Transverse colon (tissue), 4 donors: ENCODE data around the gene RELB. TPM values are rescaled to one million over a fixed set of nuclear protein-coding genes. Genes with fewer than 3 reads are reported as not detected.
A peak's percentile ranks its signal among the peaks of the same experiment; 100 is the strongest.

Source experiments
- DNase-seq: peaks from one replicate; pipeline ENCODE4 v3.0.0-alpha.2; 2019
- H3K27ac ChIP-seq, 4 donors: fragments of 200-600 bp; sonication (generic); 2 replicates each; pipeline ENCODE4 v1.5.1; 2016 to 2018; ENCODE audit warnings: inconsistent platforms in 4 of 4
- H3K27me3 ChIP-seq: fragments of 200-600 bp; sonication (generic); 2 replicates; pipeline ENCODE4 v1.5.1; 2017; ENCODE audit warnings: inconsistent platforms
- H3K36me3 ChIP-seq, 4 donors: fragments of 200-600 bp; sonication (generic); 2 replicates each; pipeline ENCODE4 v1.5.1; 2017 to 2019; ENCODE audit warnings: inconsistent platforms in 4 of 4
- H3K4me1 ChIP-seq, 4 donors: fragments of 200-600 bp; sonication (generic); 2 replicates each; pipeline ENCODE4 v1.5.1; 2017 to 2020; ENCODE audit warnings: inconsistent platforms in 4 of 4
- H3K4me3 ChIP-seq, 4 donors: fragments of 200-600 bp; sonication (generic); 1 replicate in 1 of 4; 2 replicates in 3 of 4; pipeline versions ENCODE4 v1.5.1 to v1.6.1; 2017 to 2019; ENCODE audit warnings: inconsistent platforms in 4 of 4
- H3K9me3 ChIP-seq, 2 donors: fragments of 200-600 bp; sonication (generic); 2 replicates each; pipeline ENCODE4 v1.5.1; 2017 to 2019; ENCODE audit warnings: inconsistent platforms in 2 of 2
- EP300 ChIP-seq: sonication (generic); formaldehyde crosslinking; IDR thresholded peaks from one replicate; pipeline ENCODE4 v1.6.1; 2017; ENCODE audit warnings: antibody characterized with exemption, low read depth
- POLR2A ChIP-seq: fragments of 450-650 bp; IDR thresholded peaks from one replicate; pipeline ENCODE4 v1.6.1; 2016; ENCODE audit warnings: antibody characterized with exemption, mild to moderate bottlenecking, moderate library complexity
- POLR2AphosphoS5 ChIP-seq, 3 donors: sonication (generic); formaldehyde crosslinking; IDR thresholded peaks; one replicate each; pipeline ENCODE4 v1.6.1; 2016; ENCODE audit warnings: antibody characterized with exemption in 3 of 3
- WGBS, 2 donors: methylation state at CpG; one replicate each; pipeline ENCODE4 v1.1.5; 2018; ENCODE audit warnings: low coverage in 1 of 2; 5-methylcytosine and 5-hydroxymethylcytosine counted together
- in situ Hi-C, 4 donors: fragments of 200-750 bp; cut with MboI; loops; one replicate each; pipeline versions ENCODE4 v1.15.0 to v1.15.1; 2017; ENCODE audit warnings: low sequenced_read_pairs in 3 of 4, low pct_ligation_motif_present in 1 of 4, low pct_unique_long_range_greater_than_20kb in 1 of 4
- intact Hi-C: fragments of 100-400 bp; cut with DNase I; formaldehyde crosslinking; loops from one replicate; pipeline ENCODE4 v1.15.1; 2023; ENCODE audit warnings: low total_unique reads
- total RNA-seq, 4 donors: library from RNA; depleted of rRNA; stranded (reverse); fragments of >200 nt; gene quantifications; one replicate each; pipeline ENCODE4 v1.1.0, GENCODE V29; 2016
- TF ChIP-seq, protein P1 (sequence below), 5 experiments: fragments of 200-600 bp in 3 of 5; fragments of 450-650 bp in 2 of 5; sonication (generic) in 3 of 5; IDR thresholded peaks; 1 replicate in 2 of 5; 2 replicates in 3 of 5; pipeline ENCODE4 v1.5.1; 2016 to 2017; ENCODE audit warnings: antibody characterized with exemption in 5 of 5, inconsistent platforms in 3 of 5, mild to moderate bottlenecking in 2 of 5, moderate library complexity in 1 of 5

RELB gene
- total RNA-seq, 4 donors from 2014 or later, result 11.9 to 58.4 (median 34.8) TPM

DNA sequence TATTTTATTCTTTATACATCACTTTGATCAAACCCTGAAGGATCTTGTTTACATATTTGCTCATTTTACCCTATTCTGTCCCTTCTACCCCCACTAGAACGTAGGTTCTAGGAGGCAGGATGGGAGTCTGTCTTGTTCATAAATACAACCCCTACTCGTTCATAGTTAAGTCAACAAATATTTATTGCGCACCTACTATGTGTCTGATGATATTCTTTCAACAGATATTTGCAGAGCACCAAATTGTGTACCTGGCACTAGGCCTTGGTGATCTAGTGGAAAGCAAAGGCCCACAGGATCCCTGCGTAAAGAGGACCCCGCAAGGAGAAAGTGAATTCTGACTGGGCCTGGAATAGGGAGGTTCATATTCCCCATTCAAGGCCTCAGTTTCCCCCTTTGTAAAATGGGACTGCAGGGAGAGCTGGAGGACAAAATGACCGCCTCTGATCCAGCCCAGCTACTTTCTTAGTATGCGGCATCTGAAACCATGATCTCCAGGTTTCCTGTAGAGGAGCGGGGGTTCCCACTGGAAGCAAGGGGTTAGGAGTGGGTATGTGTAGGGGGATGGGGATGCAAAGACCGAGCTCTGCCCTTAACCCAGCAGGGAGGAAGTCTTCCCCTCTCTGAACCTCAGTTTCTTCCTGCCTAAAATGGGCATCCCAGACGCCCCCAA, 77.3 kb downstream of the RELB start:
- Histone ChIP-seq H3K4me3 (peak overlapping the region; percentile 59 to 83 (median 76)), H3K36me3 (peaks cover 0 to 3% (median 0%) of the 10 kb centered on the region in 4 donors), H3K9me3 (no peaks in the 10 kb centered on the region), H3K27me3 (no peaks in the 10 kb centered on the region), H3K27ac (peak overlapping the region; percentile 76 to 88 (median 85)), H3K4me1 (peaks cover 7 to 51% (median 39%) of the 10 kb centered on the region in 4 donors)
- in situ Hi-C loops (no loop called here), intact Hi-C loops (loop anchor here (5.0 kb wide), 1 partner anchor 36 kb away; no protein-coding TSS in a partner anchor)
- WGBS, 2 donors, result 61 to 68% methylated on average over 3 to 10 of the region's 10 CpGs
- TF ChIP-seq POLR2AphosphoS5 (IDR thresholded peaks at IDR 0.05), result no peak
- no peak for TF ChIP-seq EP300
- no peak for TF ChIP-seq POLR2A
- TF ChIP-seq, protein P1, sequence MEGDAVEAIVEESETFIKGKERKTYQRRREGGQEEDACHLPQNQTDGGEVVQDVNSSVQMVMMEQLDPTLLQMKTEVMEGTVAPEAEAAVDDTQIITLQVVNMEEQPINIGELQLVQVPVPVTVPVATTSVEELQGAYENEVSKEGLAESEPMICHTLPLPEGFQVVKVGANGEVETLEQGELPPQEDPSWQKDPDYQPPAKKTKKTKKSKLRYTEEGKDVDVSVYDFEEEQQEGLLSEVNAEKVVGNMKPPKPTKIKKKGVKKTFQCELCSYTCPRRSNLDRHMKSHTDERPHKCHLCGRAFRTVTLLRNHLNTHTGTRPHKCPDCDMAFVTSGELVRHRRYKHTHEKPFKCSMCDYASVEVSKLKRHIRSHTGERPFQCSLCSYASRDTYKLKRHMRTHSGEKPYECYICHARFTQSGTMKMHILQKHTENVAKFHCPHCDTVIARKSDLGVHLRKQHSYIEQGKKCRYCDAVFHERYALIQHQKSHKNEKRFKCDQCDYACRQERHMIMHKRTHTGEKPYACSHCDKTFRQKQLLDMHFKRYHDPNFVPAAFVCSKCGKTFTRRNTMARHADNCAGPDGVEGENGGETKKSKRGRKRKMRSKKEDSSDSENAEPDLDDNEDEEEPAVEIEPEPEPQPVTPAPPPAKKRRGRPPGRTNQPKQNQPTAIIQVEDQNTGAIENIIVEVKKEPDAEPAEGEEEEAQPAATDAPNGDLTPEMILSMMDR (IDR thresholded peaks at IDR 0.05), result no peak
- DNase-seq, result no peak

DNA sequence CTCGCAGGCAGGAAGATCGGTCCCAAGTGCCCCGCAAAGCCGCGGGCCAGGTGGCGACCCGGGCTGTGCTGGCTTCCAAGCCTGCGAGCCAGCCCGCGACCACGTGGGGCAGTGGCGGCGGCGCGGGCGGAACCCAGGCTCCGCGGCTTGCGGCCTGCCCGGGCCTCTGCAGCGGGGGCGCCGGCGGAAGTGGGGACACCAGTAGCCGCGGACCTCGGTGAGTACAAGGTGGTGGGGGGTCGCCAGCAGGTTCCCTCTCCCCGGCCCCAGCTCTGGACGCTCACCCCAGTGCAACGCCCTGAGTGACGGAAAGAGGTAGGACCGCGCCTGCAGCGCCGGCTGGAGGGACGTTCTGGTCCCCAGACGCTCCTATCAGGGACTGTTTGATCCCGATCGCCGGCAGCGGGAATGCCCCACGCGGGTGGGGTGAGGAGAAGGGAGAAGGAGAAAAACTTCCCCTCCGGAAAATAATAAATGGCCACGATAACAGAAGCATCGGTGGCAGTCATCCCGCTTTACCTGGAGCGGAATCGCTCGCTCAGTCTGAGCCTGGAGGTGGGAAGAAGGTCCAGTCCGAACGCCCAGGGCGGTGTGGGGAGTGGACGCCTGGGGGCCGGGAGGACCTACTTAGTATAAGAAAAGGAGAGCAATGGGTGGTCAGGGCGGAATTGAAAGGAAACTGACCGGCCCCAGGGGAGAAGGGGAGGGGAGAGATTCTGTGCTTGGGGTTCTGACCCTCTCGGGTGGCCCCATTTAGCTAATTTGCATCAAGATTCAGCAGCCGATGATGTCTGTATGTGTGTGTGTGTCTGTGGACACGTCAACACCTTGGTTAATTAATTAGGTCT, 78.0 kb downstream of the RELB start, which contains the start of gene GEMIN7:
TSS of gene GEMIN7 (plus strand) at position 198 of the 848 bp plus-strand sequence. CDS start 10,855 bp downstream, outside the sequence.
- intact Hi-C loops, result loop anchor here (5.0 kb wide), 1 partner anchor 37 kb away; no protein-coding TSS in a partner anchor
- TF ChIP-seq EP300, result no peak
- peak in 2 of 3 donors; percentile 18 to 49 for TF ChIP-seq POLR2AphosphoS5 (IDR thresholded peaks at IDR 0.05)
- TF ChIP-seq POLR2A, result peak; percentile 53
- TF ChIP-seq, protein P1 (IDR thresholded peaks at IDR 0.05), result peak in 2 of 5 experiments; percentile 9 to 31
- in situ Hi-C loops, result no loop called here
- peak within 1 kb of the TSS; percentile 76 to 88 (median 85) for H3K27ac ChIP-seq
- H3K4me3 ChIP-seq, result peak within 1 kb of the TSS; percentile 59 to 83 (median 76)
- H3K9me3 ChIP-seq, result no peaks in the 10 kb centered on the region
- DNase-seq, result peak; percentile 79
- H3K4me1 ChIP-seq, result peaks cover 7 to 51% (median 39%) of the 10 kb centered on the region in 4 donors
- peaks cover 0 to 3% (median 0%) of the 10 kb centered on the region in 4 donors for H3K36me3 ChIP-seq
- WGBS, 2 donors, result 0% methylated on average over 12 to 35 of the region's 61 CpGs
- H3K27me3 ChIP-seq, result no peaks in the 10 kb centered on the region

DNA sequence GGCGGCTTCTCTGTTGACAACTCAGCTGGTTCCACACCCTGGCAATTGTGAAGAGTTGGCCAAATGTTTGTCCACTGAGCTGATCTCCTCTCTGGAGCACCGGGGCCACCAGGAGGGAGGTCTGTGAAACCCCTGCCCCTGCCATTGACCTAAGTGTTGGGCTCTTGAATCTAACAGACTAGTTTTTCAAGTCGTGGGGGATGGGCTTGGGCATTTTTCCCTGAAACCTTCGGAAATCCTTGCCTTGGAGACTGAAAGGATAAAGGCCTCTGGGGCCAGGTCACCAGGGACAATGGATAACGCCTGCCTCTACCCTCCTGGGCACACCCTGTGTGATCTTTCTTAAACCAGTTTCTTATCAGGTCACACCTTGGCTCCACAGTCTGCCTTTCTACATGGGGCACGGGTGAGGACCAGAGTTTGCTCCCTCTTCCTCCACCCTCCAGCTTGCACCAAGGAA, 78.7 kb downstream of the RELB start:
- peak; percentile 54 for DNase-seq
- 5 to 10% methylated on average over 2 to 6 of the region's 6 CpGs for WGBS, 2 donors
- peak overlapping the region; percentile 59 to 83 (median 76) for H3K4me3 ChIP-seq
- no peak for TF ChIP-seq POLR2AphosphoS5 (IDR thresholded peaks at IDR 0.05)
- no peak for TF ChIP-seq EP300
- TF ChIP-seq, protein P1 (IDR thresholded peaks at IDR 0.05), result no peak
- no peak for TF ChIP-seq POLR2A
- peaks cover 0 to 3% (median 0%) of the 10 kb centered on the region in 4 donors for H3K36me3 ChIP-seq
- in situ Hi-C loops (no loop called here), intact Hi-C loops (loop anchor here (5.0 kb wide), 1 partner anchor 38 kb away; no protein-coding TSS in a partner anchor)
- no peaks in the 10 kb centered on the region for H3K9me3 ChIP-seq
- H3K27ac ChIP-seq, result peak overlapping the region; percentile 76 to 88 (median 85)
- H3K4me1 ChIP-seq, result peaks cover 7 to 44% (median 38%) of the 10 kb centered on the region in 4 donors
- H3K27me3 ChIP-seq, result no peaks in the 10 kb centered on the region

DNA sequence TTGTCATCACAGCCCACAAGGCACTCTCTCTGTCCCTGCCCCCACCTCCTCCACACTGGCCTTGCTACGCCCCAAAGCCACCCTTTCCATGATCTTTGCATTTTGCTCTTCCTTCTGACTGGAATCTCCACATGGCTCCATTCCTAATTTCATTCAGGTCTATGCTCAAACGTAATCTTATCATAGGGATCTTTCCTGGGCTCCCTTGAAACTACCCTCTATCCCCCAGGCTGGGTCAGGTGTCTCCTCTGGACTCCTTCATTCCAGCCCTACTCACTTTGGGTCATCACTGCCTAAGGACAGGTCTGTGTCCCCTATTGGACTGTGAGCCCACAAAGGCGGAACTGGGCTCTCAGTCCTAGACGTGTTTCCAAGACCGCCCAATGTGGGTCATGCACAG, 80.9 kb downstream of the RELB start:
- H3K36me3 ChIP-seq, result peaks cover 0 to 3% (median 0%) of the 10 kb centered on the region in 4 donors
- no peaks in the 10 kb centered on the region for H3K9me3 ChIP-seq
- 97 to 100% methylated on average over 2 to 5 of the region's 5 CpGs for WGBS, 2 donors
- no peaks in the 10 kb centered on the region for H3K27me3 ChIP-seq
- peaks cover under 1 to 28% (median 24%) of the 10 kb centered on the region in 4 donors for H3K4me1 ChIP-seq
- TF ChIP-seq POLR2A (no peak), POLR2AphosphoS5 (IDR thresholded peaks at IDR 0.05) (no peak), EP300 (no peak)
- TF ChIP-seq, protein P1 (IDR thresholded peaks at IDR 0.05), result no peak
- DNase-seq, result no peak
- intact Hi-C loops (no loop called here), in situ Hi-C loops (no loop called here)
- H3K27ac ChIP-seq, result no peak overlapping the region
- no peak overlapping the region for H3K4me3 ChIP-seq
